H1 (cell line): ENCODE data around the gene SLC26A9. TPM values are rescaled to one million over a fixed set of nuclear protein-coding genes. Genes with fewer than 3 reads are reported as not detected.

Experiments used
- CTCF ChIA-PET: fragments of 300-600 bp; sonication (Branson Sonifier 250); formaldehyde crosslinking; loops from one replicate; lab custom pipeline; 2021; ENCODE audit not compliant: partially characterized antibody; lab: Charles Lee
- POLR2A ChIA-PET: fragments of 300-600 bp; sonication (Branson Sonifier 250); formaldehyde crosslinking; loops from one replicate; lab custom pipeline; 2021; ENCODE audit warnings: inconsistent platforms; ENCODE audit not compliant: partially characterized antibody; lab: Charles Lee
- DNase-seq, 2 experiments: peaks; one replicate each; pipeline versions ENCODE4 v3.0.0 to v3.0.0-alpha.2; 2010 to 2022; ENCODE audit warnings: low spot score in 2 of 2, low read depth in 1 of 2, mixed read lengths in 1 of 2
- FAIRE-seq: peaks from 2 replicates; lab custom pipeline; 2011; peaks lifted over from hg19 to GRCh38; lab: Jason Lieb, UNC
- H2AFZ ChIP-seq: 2 replicates; pipeline ENCODE4 v1.8.1; 2012; ENCODE audit warnings: low read length, inconsistent platforms
- H2AK5ac ChIP-seq: 2 replicates; pipeline ENCODE4 v1.6.1; 2013; ENCODE audit warnings: low read depth, low read length
- H2BK120ac ChIP-seq: replicated peaks from 2 replicates; pipeline ENCODE3; 2013; ENCODE audit warnings: low read depth, low read length, inconsistent platforms
- H2BK12ac ChIP-seq: 2 replicates; pipeline ENCODE4 v1.6.1; 2013; ENCODE audit warnings: low read depth, low read length
- H2BK15ac ChIP-seq: 2 replicates; pipeline ENCODE4 v1.6.1; 2013; ENCODE audit warnings: low read length
- H2BK20ac ChIP-seq: 2 replicates; pipeline ENCODE4 v1.6.1; 2013; ENCODE audit warnings: low read length
- H2BK5ac ChIP-seq: 2 replicates; pipeline ENCODE4 v1.6.1; 2013; ENCODE audit warnings: low read depth, low read length
- H3K14ac ChIP-seq: 2 replicates; pipeline ENCODE4 v1.6.1; 2013; ENCODE audit warnings: inconsistent platforms; ENCODE audit not compliant: insufficient read length
- H3K18ac ChIP-seq: 2 replicates; pipeline ENCODE4 v1.6.1; 2013; ENCODE audit warnings: low read length; ENCODE audit errors: extremely low read depth
- H3K23ac ChIP-seq: 2 replicates; pipeline ENCODE4 v1.6.1; 2013; ENCODE audit warnings: inconsistent platforms; ENCODE audit not compliant: insufficient read length
- H3K23me2 ChIP-seq: 2 replicates; pipeline ENCODE4 v1.6.1; 2013; ENCODE audit warnings: low read depth, low read length
- H3K27ac ChIP-seq: 2 replicates; pipeline ENCODE4 v1.6.1; 2011; ENCODE audit warnings: low read depth, low read length, inconsistent platforms
- H3K27me3 ChIP-seq, 4 experiments: replicated peaks in 1 of 4; 1 replicate in 1 of 4; 2 replicates in 3 of 4; pipeline versions ENCODE4 v1.6.1 to v1.8.1; 2011 to 2013; ENCODE audit warnings: low read length in 3 of 4, mild to moderate bottlenecking in 3 of 4, inconsistent platforms in 2 of 4, mixed read lengths in 2 of 4, moderate library complexity in 1 of 4; ENCODE audit not compliant: control insufficient read depth in 3 of 4, insufficient read depth in 3 of 4; ENCODE audit errors: extremely low read depth in 1 of 4
- H3K36me3 ChIP-seq, 4 experiments: 2 replicates each; pipeline versions ENCODE4 v1.6.1 to v1.8.1; 2011 to 2013; ENCODE audit warnings: mild to moderate bottlenecking in 4 of 4, low read length in 3 of 4, moderate library complexity in 2 of 4, control low read depth in 1 of 4, inconsistent platforms in 1 of 4; ENCODE audit not compliant: insufficient read depth in 4 of 4, control insufficient read depth in 2 of 4
- H3K4ac ChIP-seq: replicated peaks from 2 replicates; pipeline ENCODE3; 2013; ENCODE audit warnings: low read length, low read depth, mixed read lengths, inconsistent platforms; ENCODE audit not compliant: insufficient read length
- H3K4me1 ChIP-seq, 4 experiments: replicated peaks in 1 of 4; 1 replicate in 1 of 4; 2 replicates in 3 of 4; pipeline versions ENCODE4 v1.6.1 to v1.8.1; 2011 to 2013; ENCODE audit warnings: low read length in 3 of 4, inconsistent platforms in 2 of 4, mixed read lengths in 1 of 4; ENCODE audit not compliant: insufficient read depth in 4 of 4, control insufficient read depth in 3 of 4
- H3K4me2 ChIP-seq, 2 experiments: 2 replicates each; pipeline versions ENCODE4 v1.6.1 to v1.8.1; 2011 to 2013; ENCODE audit warnings: low read depth in 2 of 2, low read length in 2 of 2, control low read depth in 1 of 2, inconsistent platforms in 1 of 2, mild to moderate bottlenecking in 1 of 2; ENCODE audit not compliant: insufficient read depth in 1 of 2
- H3K4me3 ChIP-seq, 4 experiments: fragments of 200-600, 300-600 bp in 1 of 4; sonication (generic), shearing (Covaris generic), sonication (Bioruptor Twin) in 1 of 4; 2 replicates each; pipeline versions ENCODE4 v1.5.1 to v1.8.1; 2011 to 2016; ENCODE audit warnings: low read length in 4 of 4, low read depth in 3 of 4, control low read depth in 2 of 4, inconsistent platforms in 2 of 4, mild to moderate bottlenecking in 2 of 4, mixed read lengths in 1 of 4, moderate library complexity in 1 of 4; ENCODE audit not compliant: insufficient read depth in 2 of 4; ENCODE audit errors: extremely low read depth in 1 of 4
- H3K56ac ChIP-seq: replicated peaks from 2 replicates; pipeline ENCODE3; 2013; ENCODE audit warnings: low read depth, mild to moderate bottlenecking, mixed read lengths, low read length, inconsistent platforms; ENCODE audit not compliant: insufficient read length
- H3K79me1 ChIP-seq: 2 replicates; pipeline ENCODE4 v1.6.1; 2013; ENCODE audit warnings: low read depth, low read length, control low read depth
- H3K79me2 ChIP-seq, 2 experiments: 2 replicates each; pipeline versions ENCODE4 v1.6.1 to v1.8.1; 2012 to 2013; ENCODE audit warnings: low read length in 2 of 2, mild to moderate bottlenecking in 2 of 2, inconsistent platforms in 1 of 2; ENCODE audit not compliant: insufficient read depth in 2 of 2, control insufficient read depth in 1 of 2
- H3K9ac ChIP-seq, 4 experiments: replicated peaks in 1 of 4; 1 replicate in 1 of 4; 2 replicates in 3 of 4; pipeline versions ENCODE4 v1.6.1 to v1.8.1; 2011 to 2013; ENCODE audit warnings: low read depth in 3 of 4, low read length in 3 of 4, control low read depth in 2 of 4, mild to moderate bottlenecking in 2 of 4, moderate library complexity in 2 of 4, inconsistent platforms in 1 of 4; ENCODE audit errors: extremely low read depth in 1 of 4
- H3K9me3 ChIP-seq, 2 experiments: 2 replicates each; pipeline versions ENCODE4 v1.6.1 to v1.8.1; 2012 to 2013; ENCODE audit warnings: mild to moderate bottlenecking in 2 of 2, moderate library complexity in 2 of 2, control low read depth in 1 of 2, inconsistent platforms in 1 of 2, low read depth in 1 of 2, low read length in 1 of 2, mixed read lengths in 1 of 2; ENCODE audit not compliant: insufficient read depth in 2 of 2
- H4K20me1 ChIP-seq, 2 experiments: replicated peaks in 1 of 2; 2 replicates each; pipeline versions ENCODE3 to v1.8.1; 2011 to 2013; ENCODE audit warnings: inconsistent platforms in 2 of 2, low read length in 2 of 2, mild to moderate bottlenecking in 1 of 2; ENCODE audit not compliant: insufficient read depth in 2 of 2, control insufficient read depth in 1 of 2
- H4K5ac ChIP-seq: 2 replicates; pipeline ENCODE4 v1.6.1; 2013; ENCODE audit warnings: low read length, low read depth, mixed read lengths, inconsistent platforms; ENCODE audit not compliant: insufficient read length
- H4K8ac ChIP-seq: 2 replicates; pipeline ENCODE4 v1.8.0; 2013; ENCODE audit warnings: mild to moderate bottlenecking, moderate library complexity, low read length, inconsistent platforms; ENCODE audit not compliant: insufficient read depth; ENCODE audit errors: extremely low read depth
- H4K91ac ChIP-seq: replicated peaks from 2 replicates; pipeline ENCODE3; 2013; ENCODE audit warnings: low read length, mixed read lengths, inconsistent platforms; ENCODE audit not compliant: insufficient read length
- ASH2L ChIP-seq: fragments of 200-600, 300-600 bp; sonication (generic); IDR thresholded peaks from one replicate; pipeline ENCODE4 v1.7.1; 2017; ENCODE audit warnings: low read length
- BCL11A ChIP-seq, 2 experiments: IDR thresholded peaks; one replicate each; pipeline ENCODE4 v1.6.1; 2011; ENCODE audit warnings: low read depth in 2 of 2, low read length in 2 of 2, mild to moderate bottlenecking in 2 of 2
- CHD1 ChIP-seq: IDR thresholded peaks from 2 replicates; pipeline ENCODE4 v1.6.1; 2012; ENCODE audit warnings: low read depth, low read length, improper control_type of control experiment
- EGR1 ChIP-seq: IDR thresholded peaks from 2 replicates; pipeline ENCODE4 v1.6.1; 2011; ENCODE audit warnings: low read depth, low read length, borderline replicate concordance
- MAFK ChIP-seq: IDR thresholded peaks from 2 replicates; pipeline ENCODE4 v1.6.1; 2012; ENCODE audit warnings: low read depth, mild to moderate bottlenecking, improper control_type of control experiment, low read length
- MAX ChIP-seq: IDR thresholded peaks from 2 replicates; pipeline ENCODE4 v1.6.1; 2012; ENCODE audit warnings: inconsistent platforms
- POLR2A ChIP-seq, 2 experiments: IDR thresholded peaks; 1 replicate in 1 of 2; 2 replicates in 1 of 2; pipeline ENCODE4 v1.6.1; 2011; ENCODE audit warnings: low read depth in 2 of 2, low read length in 2 of 2, mild to moderate bottlenecking in 2 of 2; ENCODE audit errors: control extremely low read depth in 1 of 2
- SP1 ChIP-seq: IDR thresholded peaks from 2 replicates; pipeline ENCODE4 v1.6.1; 2011; ENCODE audit warnings: low read depth, low read length
- SP2 ChIP-seq: IDR thresholded peaks from 2 replicates; pipeline ENCODE4 v1.6.1; 2012; ENCODE audit warnings: mild to moderate bottlenecking, low read length, inconsistent platforms
- SRF ChIP-seq: IDR thresholded peaks from 2 replicates; pipeline ENCODE4 v1.6.1; 2011; ENCODE audit warnings: mild to moderate bottlenecking, low read depth, low read length, moderate library complexity
- TCF12 ChIP-seq: IDR thresholded peaks from 2 replicates; pipeline ENCODE4 v1.6.1; 2011; ENCODE audit warnings: low read depth, mild to moderate bottlenecking, low read length
- TEAD4 ChIP-seq: IDR thresholded peaks from 2 replicates; pipeline ENCODE4 v1.6.1; 2012; ENCODE audit warnings: low read depth, low read length, inconsistent platforms, mixed read lengths
- ZNF274 ChIP-seq: IDR thresholded peaks from 2 replicates; pipeline ENCODE4 v1.7.0; 2012; ENCODE audit warnings: low read length, borderline replicate concordance; ENCODE audit errors: extremely low read depth
- WGBS, 2 experiments: shearing (Covaris generic) in 1 of 2; methylation state at CpG; one replicate each; pipeline versions ENCODE4 v1.1.6 to v1.1.7; 2013 to 2015; ENCODE audit warnings: low lambda C conversion rate in 2 of 2, mixed read lengths in 2 of 2, inconsistent platforms in 1 of 2, low coverage in 1 of 2, missing lambda C conversion rate in 1 of 2; ENCODE audit not compliant: insufficient replicate concordance in 2 of 2, insufficient coverage in 1 of 2, insufficient read length in 1 of 2; ENCODE audit errors: extremely low coverage in 1 of 2, missing lambda C conversion rate in 1 of 2; 5-methylcytosine and 5-hydroxymethylcytosine counted together
- polyA plus RNA-seq, 7 experiments: library from polyadenylated mRNA; depleted of rRNA in 3 of 7; stranded (reverse) in 5 of 7; unstranded in 2 of 7; fragments of >200 nt in 5 of 7; fragments of 200-250 nt in 2 of 7; gene quantifications; 1 replicate in 5 of 7; 2 replicates in 1 of 7; 4 replicates in 1 of 7; pipeline versions ENCODE4 v1.2.1 to v1.2.3, GENCODE V29; 2011 to 2013; ENCODE audit warnings: missing spikeins in 2 of 7, mixed read lengths in 2 of 7
- total RNA-seq: library from RNA; stranded (reverse); fragmentation: NEBNext Ultra II Directional; extraction: Animal tissue kit (Norgen Biotek cat#: 25700); gene quantifications from 2 replicates; pipeline ENCODE4 v1.2.1, GENCODE V29; 2021
- TF ChIP-seq, protein P1 (sequence below): IDR thresholded peaks from 2 replicates; pipeline ENCODE4 v1.6.1; 2012; ENCODE audit warnings: inconsistent platforms

SLC26A9 gene
- total and polyA plus RNA-seq, 2 of the 8 experiments (the other 6 are each of a cell fraction or from before 2014, with no cell fraction given) = not detected

DNA sequence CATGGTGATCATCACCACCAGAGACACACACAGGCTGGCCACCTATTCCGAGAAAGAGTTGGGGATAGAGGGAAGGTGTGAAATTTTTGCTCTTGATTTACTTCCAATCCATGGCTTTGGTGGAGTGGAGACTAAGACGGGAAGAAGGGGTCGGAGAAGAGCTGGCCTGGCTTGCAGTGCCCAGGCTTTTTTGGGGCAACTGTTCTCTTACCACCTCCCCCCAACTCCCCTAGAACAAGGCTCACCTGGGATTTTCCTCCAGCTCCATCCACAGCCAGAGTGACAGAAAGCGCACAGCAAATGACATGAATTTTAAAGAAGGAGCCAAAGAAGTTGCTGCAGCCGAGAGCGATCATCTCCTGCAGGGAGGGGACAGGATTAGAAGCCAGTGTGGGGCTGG is 16.0 kb downstream of the SLC26A9 start:
- Histone ChIP-seq H3K18ac (no peak overlapping the region), H2BK5ac (no peak overlapping the region), H3K14ac (no peak overlapping the region), H3K79me2 (no peaks in the 10 kb centered on the region), H4K91ac (no peak overlapping the region), H3K56ac (no peak overlapping the region), H2BK15ac (no peak overlapping the region), H3K9me3 (no peaks in the 10 kb centered on the region), H4K5ac (no peak overlapping the region), H3K27ac (no peak overlapping the region), H3K4ac (no peak overlapping the region), H2AK5ac (no peak overlapping the region), H3K79me1 (no peaks in the 10 kb centered on the region), H3K27me3 (no peaks in the 10 kb centered on the region), H4K20me1 (no peaks in the 10 kb centered on the region), H3K4me3 (no peak overlapping the region), H3K36me3 (no peaks in the 10 kb centered on the region), H3K4me1 (no peaks in the 10 kb centered on the region), H2BK20ac (no peak overlapping the region), H3K23ac (no peak overlapping the region), H4K8ac (no peak overlapping the region), H3K23me2 (no peaks in the 10 kb centered on the region), H2BK120ac (no peak overlapping the region), H3K4me2 (no peak overlapping the region), H3K9ac (no peak overlapping the region), H2BK12ac (no peak overlapping the region), H2AFZ (no peak overlapping the region)
- TF ChIP-seq CHD1 (no peak), EGR1 (no peak), TCF12 (no peak), SRF (no peak), TEAD4 (no peak), ZNF274 (no peak), MAFK (no peak), POLR2A (IDR thresholded peaks at IDR 0.05; ENCODE audit: control extremely low read depth in 1 of 2, low read depth in 2 of 2, low read length in 2 of 2) (no peak), BCL11A (IDR thresholded peaks at IDR 0.05; ENCODE audit: low read depth in 2 of 2, low read length in 2 of 2) (no peak), SP1 (no peak), ASH2L (no peak), MAX (no peak), SP2 (no peak)
- TF ChIP-seq, protein P1, sequence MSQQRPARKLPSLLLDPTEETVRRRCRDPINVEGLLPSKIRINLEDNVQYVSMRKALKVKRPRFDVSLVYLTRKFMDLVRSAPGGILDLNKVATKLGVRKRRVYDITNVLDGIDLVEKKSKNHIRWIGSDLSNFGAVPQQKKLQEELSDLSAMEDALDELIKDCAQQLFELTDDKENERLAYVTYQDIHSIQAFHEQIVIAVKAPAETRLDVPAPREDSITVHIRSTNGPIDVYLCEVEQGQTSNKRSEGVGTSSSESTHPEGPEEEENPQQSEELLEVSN = no peak
- POLR2A ChIA-PET = no interaction called here
- DNase-seq (no peak), FAIRE-seq (no peak)
- CTCF ChIA-PET = interaction anchor here (0.5 to 14.5 kb wide), 4 partner anchors 9 to 66 kb away, joined by 3 to 394 read pairs (median 24); no protein-coding TSS in a partner anchor
- WGBS, 2 experiments = 89% methylated on average over 6 of the region's 6 CpGs; no CpG with 5 or more reads in 1 of the 2 experiments
